Activated naive CD4-positive, alpha-beta T cell treated with anti-CD3 and anti-CD28 coated beads, Interleukin-2, amount 10 ng/mL, durations not matched to agents 7 days and 5 days (primary cell): Measurements from ENCODE around the gene DUSP14.
A peak's percentile ranks its signal among the peaks of the same experiment; 100 is the strongest.
"Not testable (repeated sequence)": the region's sequence is repeated elsewhere in the genome, so short reads cannot be mapped to it uniquely, and the experiment has no call there.

Experiments used
- CTCF ChIA-PET: fragments of 350-600 bp; sonication (Branson Sonifier 250); formaldehyde crosslinking; loops from one replicate; lab custom pipeline; 2021; ENCODE audit warnings: antibody characterized with exemption; lab: Charles Lee
- DNase-seq: peaks from one replicate; pipeline ENCODE4 v3.0.0-alpha.2; 2020
- H3K27ac Mint-ChIP-seq: one replicate; pipeline ENCODE4 v1.8.0; 2021; ENCODE audit warnings: mild to moderate bottlenecking, moderate library complexity, mixed read lengths
- H3K27me3 Mint-ChIP-seq: one replicate; pipeline ENCODE4 v1.8.0; 2021; ENCODE audit warnings: mild to moderate bottlenecking, mixed read lengths
- H3K36me3 Mint-ChIP-seq: one replicate; pipeline ENCODE4 v1.8.0; 2021; ENCODE audit warnings: mixed read lengths
- H3K4me1 Mint-ChIP-seq: one replicate; pipeline ENCODE4 v1.8.0; 2021; ENCODE audit warnings: mixed read lengths
- H3K4me3 Mint-ChIP-seq: one replicate; pipeline ENCODE4 v1.8.0; 2021; ENCODE audit warnings: mild to moderate bottlenecking, moderate library complexity, mixed read lengths
- H3K9me3 Mint-ChIP-seq: one replicate; pipeline ENCODE4 v1.8.0; 2021; ENCODE audit warnings: mixed read lengths

Gene DUSP14, protein sequence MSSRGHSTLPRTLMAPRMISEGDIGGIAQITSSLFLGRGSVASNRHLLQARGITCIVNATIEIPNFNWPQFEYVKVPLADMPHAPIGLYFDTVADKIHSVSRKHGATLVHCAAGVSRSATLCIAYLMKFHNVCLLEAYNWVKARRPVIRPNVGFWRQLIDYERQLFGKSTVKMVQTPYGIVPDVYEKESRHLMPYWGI

DNA sequence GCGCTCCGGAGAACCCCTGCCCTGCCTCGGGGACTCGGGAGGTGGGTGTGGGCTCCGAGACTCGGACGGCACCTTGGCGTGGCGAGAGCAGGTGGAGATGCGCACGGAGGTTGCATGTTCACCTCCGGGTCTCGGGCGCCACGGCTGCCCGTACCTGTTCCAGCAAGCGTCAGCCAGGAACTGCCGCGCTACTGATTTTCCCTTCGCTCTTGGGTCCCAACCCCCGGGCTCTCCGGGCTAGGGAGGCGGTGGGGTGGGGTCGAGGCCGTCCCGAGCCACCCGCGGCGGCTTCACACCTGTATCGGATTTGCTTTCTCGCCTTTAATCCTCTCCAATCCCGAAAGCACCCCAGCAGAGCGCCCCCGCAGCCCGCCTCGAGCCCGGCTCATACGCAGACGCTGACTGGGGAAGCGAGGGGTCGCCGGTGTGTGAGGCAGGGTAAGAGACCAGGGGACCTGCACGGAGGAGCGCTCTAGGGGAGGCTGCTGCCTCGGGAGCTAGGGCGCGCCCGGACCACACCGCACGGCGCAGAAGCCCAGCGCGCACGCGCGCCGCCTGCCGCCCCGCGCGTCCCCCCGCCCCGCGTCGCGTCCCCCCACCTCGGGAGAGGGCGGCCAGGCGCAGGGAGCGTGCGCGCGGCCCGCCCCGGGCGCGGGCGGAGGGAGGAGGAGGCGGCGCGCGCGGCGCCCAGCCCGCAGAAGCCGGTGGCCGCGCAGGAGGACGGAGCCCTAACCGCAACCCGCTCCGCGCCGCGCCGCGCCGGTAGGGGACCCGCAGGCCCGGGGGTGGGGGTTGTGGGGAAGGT lies at the start of gene DUSP14:
Gene DUSP14 (plus strand): TSS at position 695 of the 805 bp plus-strand sequence. CDS start 22,382 bp downstream, outside the sequence.
- CTCF ChIA-PET, result no interaction called here
- H3K4me1 Mint-ChIP-seq, result peaks cover 30% of the 10 kb centered on the region
- H3K27me3 Mint-ChIP-seq, result peaks cover 8% of the 10 kb centered on the region
- H3K9me3 Mint-ChIP-seq, result no peaks in the 10 kb centered on the region
- DNase-seq, result peak; percentile 82
- peaks cover 3% of the 10 kb centered on the region for H3K36me3 Mint-ChIP-seq
- H3K27ac Mint-ChIP-seq, result peak within 1 kb of the TSS; percentile 88
- peak within 1 kb of the TSS; percentile 88 for H3K4me3 Mint-ChIP-seq

DNA sequence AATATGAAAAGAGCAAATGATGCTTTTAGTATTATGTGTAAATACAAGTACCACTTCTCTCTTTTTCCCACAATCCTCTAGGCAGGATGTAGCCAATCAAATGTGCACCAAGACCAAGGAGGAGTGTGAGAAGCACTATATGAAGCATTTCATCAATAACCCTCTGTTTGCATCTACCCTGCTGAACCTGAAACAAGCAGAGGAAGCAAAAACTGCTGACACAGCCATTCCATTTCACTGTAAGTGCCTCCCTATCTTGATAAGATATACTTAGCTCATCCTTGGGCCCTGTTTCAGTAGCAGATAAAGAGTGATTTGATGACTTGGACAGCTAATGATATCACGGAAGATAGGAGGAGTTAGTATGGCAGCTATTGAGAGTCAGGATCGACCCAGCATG lies 49.3 kb upstream of the DUSP14 start:
- CTCF ChIA-PET, result no interaction called here
- DNase-seq, result no peak
- H3K4me3 Mint-ChIP-seq, result no peak overlapping the region

GRCh38 chr17:37441369-37442014 lies 48.2 kb upstream of the DUSP14 start:
- H3K4me1 Mint-ChIP-seq, H3K4me3 Mint-ChIP-seq, H3K9me3 Mint-ChIP-seq, DNase-seq, H3K27ac Mint-ChIP-seq, H3K27me3 Mint-ChIP-seq: not testable (repeated sequence)
- peaks cover 58% of the 10 kb centered on the region for H3K36me3 Mint-ChIP-seq
- CTCF ChIA-PET, result interaction anchor here (0.6 kb wide), 1 partner anchor 27 kb away, joined by 4 read pairs; no protein-coding TSS in a partner anchor

More for the DNA sequence above, 49.3 kb upstream of the DUSP14 start:
- peaks cover 56% of the 10 kb centered on the region for H3K36me3 Mint-ChIP-seq
- no peaks in the 10 kb centered on the region for H3K27me3 Mint-ChIP-seq
- H3K27ac Mint-ChIP-seq, result no peak overlapping the region
- no peaks in the 10 kb centered on the region for H3K9me3 Mint-ChIP-seq
- H3K4me1 Mint-ChIP-seq, result peaks cover 9% of the 10 kb centered on the region

DNA sequence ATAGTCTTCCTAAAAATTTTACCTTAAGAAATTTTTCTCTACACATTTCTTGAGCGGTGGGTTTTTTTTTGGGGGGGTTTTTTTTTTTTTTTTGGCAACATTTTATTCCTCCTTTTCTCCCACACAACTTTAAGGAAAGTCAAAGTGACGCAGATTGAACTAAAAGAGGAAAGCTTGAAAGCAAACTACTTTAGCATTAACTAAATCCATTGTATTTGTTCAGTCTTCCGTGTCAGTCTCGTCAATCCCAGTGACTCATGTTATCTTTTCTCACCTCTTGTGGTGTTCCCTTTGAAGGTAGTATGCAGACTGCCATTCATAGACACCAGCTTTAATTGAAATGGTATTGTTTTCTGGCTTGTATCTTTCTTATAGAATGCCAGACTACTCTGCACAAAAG lies 43.7 kb upstream of the DUSP14 start:
- peaks cover 46% of the 10 kb centered on the region for H3K36me3 Mint-ChIP-seq
- H3K27me3 Mint-ChIP-seq, result no peaks in the 10 kb centered on the region
- H3K27ac Mint-ChIP-seq, result no peak overlapping the region
- H3K4me1 Mint-ChIP-seq, result no peaks in the 10 kb centered on the region
- H3K4me3 Mint-ChIP-seq, result no peak overlapping the region
- DNase-seq, result no peak
- no peaks in the 10 kb centered on the region for H3K9me3 Mint-ChIP-seq
- CTCF ChIA-PET, result no interaction called here

GRCh38 chr17:37447641-37448040 lies 42.0 kb upstream of the DUSP14 start:
- no peak for DNase-seq
- Mint-ChIP-seq H3K27ac (no peak overlapping the region), H3K36me3 (peaks cover 39% of the 10 kb centered on the region)

DNA sequence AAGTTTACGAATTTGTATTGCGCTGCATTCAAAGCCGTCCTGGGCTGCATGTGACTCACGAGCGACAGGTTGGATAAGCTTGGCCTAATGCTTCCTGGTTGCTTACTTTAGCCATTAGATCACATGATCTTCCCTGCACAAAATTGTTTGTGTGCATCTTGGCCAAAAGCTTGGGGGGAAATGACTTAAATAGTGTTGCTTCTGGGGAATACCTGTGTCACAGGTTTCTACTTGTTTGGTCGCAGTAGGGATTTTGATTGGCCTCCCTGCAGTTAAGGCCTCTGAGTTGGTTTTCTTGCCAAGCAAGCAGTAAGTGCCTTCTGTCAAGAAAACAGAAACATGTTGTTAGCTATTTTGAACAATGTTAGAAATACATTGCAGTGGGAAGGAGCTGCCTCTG lies 39.6 kb upstream of the DUSP14 start:
- Mint-ChIP-seq H3K4me3 (no peak overlapping the region), H3K27ac (no peak overlapping the region), H3K4me1 (no peaks in the 10 kb centered on the region), H3K36me3 (peaks cover 30% of the 10 kb centered on the region), H3K27me3 (no peaks in the 10 kb centered on the region), H3K9me3 (no peaks in the 10 kb centered on the region)
- CTCF ChIA-PET, result interaction anchor here (0.5 kb wide), 1 partner anchor 42 kb away, joined by 3 read pairs; no protein-coding TSS in a partner anchor
- no peak for DNase-seq

More at GRCh38 chr17:37447641-37448040, 42.0 kb upstream of the DUSP14 start:
- Mint-ChIP-seq H3K9me3 (no peaks in the 10 kb centered on the region), H3K27me3 (no peaks in the 10 kb centered on the region), H3K4me3 (no peak overlapping the region), H3K4me1 (no peaks in the 10 kb centered on the region)
- CTCF ChIA-PET, result no interaction called here

- peaks cover 26% of the 10 kb centered on the region for H3K36me3 Mint-ChIP-seq
- DNase-seq, CTCF ChIA-PET, H3K9me3 Mint-ChIP-seq, H3K4me1 Mint-ChIP-seq, H3K27me3 Mint-ChIP-seq, H3K27ac Mint-ChIP-seq, H3K4me3 Mint-ChIP-seq: not testable (repeated sequence)
Observed at GRCh38 chr17:37457801-37458200, 31.9 kb upstream of the DUSP14 start.

- CTCF ChIA-PET, result no interaction called here
- no peak overlapping the region for H3K27ac Mint-ChIP-seq
- no peak for DNase-seq
- H3K4me1 Mint-ChIP-seq, result no peaks in the 10 kb centered on the region
- peaks cover 27% of the 10 kb centered on the region for H3K36me3 Mint-ChIP-seq
- no peaks in the 10 kb centered on the region for H3K27me3 Mint-ChIP-seq
- H3K9me3 Mint-ChIP-seq, result no peaks in the 10 kb centered on the region
- H3K4me3 Mint-ChIP-seq, result no peak overlapping the region
Observed at GRCh38 chr17:37458805-37459204, 30.9 kb upstream of the DUSP14 start.

GRCh38 chr17:37461668-37462067 lies 28.0 kb upstream of the DUSP14 start:
- Mint-ChIP-seq H3K27ac (no peak overlapping the region), H3K27me3 (no peaks in the 10 kb centered on the region), H3K36me3 (peaks cover 37% of the 10 kb centered on the region), H3K4me1 (peaks cover 16% of the 10 kb centered on the region), H3K9me3 (no peaks in the 10 kb centered on the region), H3K4me3 (no peak overlapping the region)
- DNase-seq, result no peak
- CTCF ChIA-PET, result interaction anchor here (1.2 kb wide), 1 partner anchor 29 kb away, joined by 3 read pairs; no protein-coding TSS in a partner anchor

DNA sequence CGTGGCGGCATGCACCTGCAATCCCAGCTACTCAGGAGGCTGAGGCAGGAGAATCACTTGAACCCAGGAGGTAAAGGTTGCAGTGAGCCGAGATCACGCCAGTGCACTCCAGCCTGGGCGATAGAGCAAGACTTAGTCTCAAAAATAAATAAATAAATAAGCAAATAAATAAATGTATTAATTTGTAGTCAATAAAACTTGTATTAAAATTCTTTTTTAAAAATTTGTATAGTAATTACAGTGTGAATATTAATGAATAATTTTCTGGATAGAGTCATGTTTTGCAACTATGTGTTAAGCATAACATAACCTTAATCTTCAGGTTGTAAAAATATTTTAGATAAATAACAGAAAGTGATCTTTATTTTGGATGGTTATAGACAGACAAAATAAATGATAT lies 27.2 kb upstream of the DUSP14 start:
- Mint-ChIP-seq H3K27ac (no peak overlapping the region), H3K36me3 (peaks cover 42% of the 10 kb centered on the region), H3K9me3 (no peaks in the 10 kb centered on the region), H3K4me1 (peaks cover 17% of the 10 kb centered on the region), H3K27me3 (no peaks in the 10 kb centered on the region), H3K4me3 (no peak overlapping the region)
- DNase-seq, result no peak
- CTCF ChIA-PET, result no interaction called here

DNA sequence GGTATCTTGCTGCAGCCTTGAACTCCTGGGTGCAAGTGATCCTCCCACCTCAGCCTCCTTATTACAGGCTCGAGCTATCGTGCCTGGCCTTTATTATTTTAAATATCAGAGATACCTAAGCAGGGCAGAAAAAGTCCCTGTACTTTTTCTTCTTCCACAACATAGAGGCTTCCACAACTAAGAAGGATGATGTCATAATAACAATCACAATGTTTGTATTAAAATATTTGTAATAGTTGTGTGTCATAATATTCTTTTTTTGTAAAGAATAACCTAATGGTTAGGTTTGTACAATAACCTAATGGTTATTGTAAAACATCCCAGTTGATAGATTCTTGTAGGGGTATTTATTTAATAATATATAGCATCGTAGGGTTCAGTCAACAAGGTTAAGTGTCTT lies 26.7 kb upstream of the DUSP14 start:
- Mint-ChIP-seq H3K4me3 (no peak overlapping the region), H3K27me3 (no peaks in the 10 kb centered on the region), H3K4me1 (peaks cover 17% of the 10 kb centered on the region), H3K36me3 (peaks cover 41% of the 10 kb centered on the region), H3K27ac (no peak overlapping the region), H3K9me3 (no peaks in the 10 kb centered on the region)
- CTCF ChIA-PET, result no interaction called here
- no peak for DNase-seq

DNA sequence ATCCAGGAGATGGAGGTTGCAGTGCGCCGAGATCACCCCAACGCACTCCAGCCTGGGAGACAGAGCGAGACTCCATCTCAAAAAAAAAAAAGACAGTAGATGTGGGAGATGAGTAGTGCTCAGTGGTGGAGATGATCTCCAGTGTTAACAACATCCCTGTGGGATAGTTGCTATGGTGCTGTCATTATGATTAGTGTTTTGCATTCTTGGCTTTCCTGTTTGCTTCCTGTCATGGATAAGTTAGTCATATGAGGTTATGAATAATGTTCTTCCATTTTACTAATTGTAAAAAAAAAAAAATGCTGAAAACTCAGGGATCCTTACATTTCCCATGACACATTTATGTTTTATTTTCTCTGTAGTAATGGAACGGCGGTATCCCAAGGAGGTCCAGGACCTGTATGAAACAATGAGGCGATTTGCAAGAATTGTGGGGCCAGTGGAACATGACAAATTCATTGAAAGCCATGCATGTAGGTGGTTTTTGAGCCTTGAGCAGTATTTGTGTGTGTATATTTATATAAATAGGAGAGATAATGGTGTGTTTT lies 24.5 kb upstream of the DUSP14 start:
- Mint-ChIP-seq H3K4me3 (no peak overlapping the region), H3K27me3 (no peaks in the 10 kb centered on the region)

DNA sequence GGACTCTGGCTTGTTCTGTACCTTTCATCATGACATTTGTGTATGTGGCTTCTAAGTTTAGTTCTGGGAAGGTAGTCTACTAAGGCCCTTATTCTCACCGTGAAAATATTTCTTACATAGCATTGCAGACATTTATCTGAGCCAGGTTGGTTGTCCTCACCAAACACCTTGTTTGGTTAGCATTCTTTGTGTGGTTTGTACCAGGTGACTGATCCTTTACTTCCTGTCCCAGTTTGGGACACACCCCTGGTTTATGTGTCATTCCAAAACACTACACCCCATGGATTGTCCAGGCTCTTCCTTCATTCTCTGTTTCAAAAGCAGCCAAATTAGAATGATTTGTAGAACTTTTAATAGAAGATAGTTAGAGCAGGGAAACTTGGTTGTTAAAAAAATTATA lies 23.2 kb upstream of the DUSP14 start:
- Mint-ChIP-seq H3K27ac (peak overlapping the region; percentile 74), H3K36me3 (peaks cover 45% of the 10 kb centered on the region), H3K4me1 (peaks cover 17% of the 10 kb centered on the region), H3K9me3 (no peaks in the 10 kb centered on the region), H3K4me3 (no peak overlapping the region), H3K27me3 (no peaks in the 10 kb centered on the region)
- CTCF ChIA-PET, result no interaction called here
- DNase-seq, result no peak

More for the DNA sequence above, 24.5 kb upstream of the DUSP14 start:
- Mint-ChIP-seq H3K36me3 (peaks cover 39% of the 10 kb centered on the region), H3K27ac (no peak overlapping the region), H3K9me3 (no peaks in the 10 kb centered on the region), H3K4me1 (peaks cover 17% of the 10 kb centered on the region)
- CTCF ChIA-PET, result no interaction called here
- DNase-seq, result no peak

DNA sequence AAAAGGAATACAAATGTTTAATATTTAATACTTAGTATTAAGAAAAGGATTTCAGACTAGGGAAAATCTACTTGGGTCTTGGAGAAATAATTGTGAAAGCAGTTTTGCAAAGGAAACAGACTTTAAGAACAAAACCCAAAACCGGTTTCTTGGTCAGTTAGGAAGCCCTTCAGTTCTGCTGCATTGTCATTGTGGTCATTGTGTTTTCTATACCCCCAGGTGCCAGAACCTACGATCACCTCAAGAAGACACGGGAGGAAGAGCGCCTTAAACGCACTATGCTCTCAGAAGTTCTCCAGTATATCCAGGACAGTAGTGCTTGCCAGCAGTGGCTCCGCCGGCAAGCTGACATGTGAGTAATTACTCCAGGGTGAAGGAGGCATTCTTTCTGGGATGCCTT lies 19.5 kb upstream of the DUSP14 start:
- Mint-ChIP-seq H3K4me3 (no peak overlapping the region), H3K27ac (no peak overlapping the region), H3K27me3 (no peaks in the 10 kb centered on the region), H3K36me3 (peaks cover 41% of the 10 kb centered on the region), H3K9me3 (no peaks in the 10 kb centered on the region), H3K4me1 (peaks cover 13% of the 10 kb centered on the region)
- CTCF ChIA-PET, result no interaction called here
- no peak for DNase-seq
